Mesenchymal stem cell (in vitro differentiated cells and primary cell): ENCODE data around the gene NSDHL.

ENCODE experiments used
- DNase-seq: peaks from one replicate; pipeline ENCODE4 v3.0.0-alpha.2; 2013
- H2AFZ ChIP-seq: one replicate; pipeline ENCODE4 v1.6.1; 2013; ENCODE audit warnings: low read depth, mild to moderate bottlenecking, control low read depth, inconsistent platforms, low read length, moderate library complexity
- H2AK5ac ChIP-seq: 2 replicates; pipeline ENCODE4 v1.6.1; 2013; ENCODE audit warnings: low read length, moderate library complexity, mild to moderate bottlenecking, inconsistent platforms; ENCODE audit not compliant: severe bottlenecking
- H2BK120ac ChIP-seq: one replicate; pipeline ENCODE4 v1.6.1; 2013; ENCODE audit warnings: low read depth, mild to moderate bottlenecking, inconsistent platforms, low read length, moderate library complexity
- H2BK12ac ChIP-seq, 2 experiments: one replicate each; pipeline ENCODE4 v1.6.1; 2013; ENCODE audit warnings: inconsistent platforms in 2 of 2, low read length in 2 of 2, mild to moderate bottlenecking in 2 of 2, moderate library complexity in 2 of 2, control low read depth in 1 of 2
- H2BK15ac ChIP-seq: one replicate; pipeline ENCODE4 v1.6.1; 2013; ENCODE audit warnings: mild to moderate bottlenecking, low read depth, inconsistent platforms; ENCODE audit not compliant: poor library complexity, severe bottlenecking
- H2BK5ac ChIP-seq: 2 replicates; pipeline ENCODE4 v1.6.1; 2013; ENCODE audit warnings: low read depth, mild to moderate bottlenecking, low read length, control low read depth, inconsistent platforms; ENCODE audit not compliant: poor library complexity, severe bottlenecking
- H3K14ac ChIP-seq, 2 experiments: one replicate each; pipeline ENCODE4 v1.6.1; 2013; ENCODE audit warnings: inconsistent platforms in 2 of 2, low read length in 2 of 2, control low read depth in 1 of 2, mild to moderate bottlenecking in 1 of 2, moderate library complexity in 1 of 2
- H3K18ac ChIP-seq, 2 experiments: one replicate each; pipeline ENCODE4 v1.6.1; 2013; ENCODE audit warnings: inconsistent platforms in 2 of 2, low read length in 2 of 2, control low read depth in 1 of 2, low read depth in 1 of 2, mild to moderate bottlenecking in 1 of 2
- H3K23ac ChIP-seq, 2 experiments: one replicate each; pipeline ENCODE4 v1.6.1; 2013; ENCODE audit warnings: inconsistent platforms in 2 of 2, low read length in 2 of 2, mild to moderate bottlenecking in 2 of 2, moderate library complexity in 2 of 2, control low read depth in 1 of 2
- H3K27ac ChIP-seq: 2 replicates; pipeline ENCODE4 v1.5.1; 2013; ENCODE audit warnings: mild to moderate bottlenecking, moderate library complexity, low read length, control low read depth, inconsistent platforms; ENCODE audit not compliant: poor library complexity, severe bottlenecking
- H3K27me3 ChIP-seq, 2 experiments: 2 replicates each; pipeline versions ENCODE4 v1.6.1 to v1.7.0; 2013; ENCODE audit warnings: low read length in 2 of 2, mild to moderate bottlenecking in 2 of 2, moderate library complexity in 2 of 2, control low read depth in 1 of 2, inconsistent platforms in 1 of 2; ENCODE audit not compliant: control insufficient read depth in 1 of 2, insufficient read depth in 1 of 2
- H3K36me3 ChIP-seq, 2 experiments: 2 replicates each; pipeline versions ENCODE4 v1.6.1 to v1.7.0; 2013; ENCODE audit warnings: low read length in 2 of 2, control low read depth in 1 of 2, inconsistent platforms in 1 of 2, low read depth in 1 of 2, mild to moderate bottlenecking in 1 of 2; ENCODE audit not compliant: insufficient read depth in 2 of 2, control insufficient read depth in 1 of 2
- H3K4ac ChIP-seq, 2 experiments: one replicate each; pipeline ENCODE4 v1.6.1; 2013; ENCODE audit warnings: inconsistent platforms in 2 of 2, low read length in 2 of 2, mild to moderate bottlenecking in 2 of 2, moderate library complexity in 2 of 2, control low read depth in 1 of 2, low read depth in 1 of 2
- H3K4me1 ChIP-seq: 2 replicates; pipeline ENCODE4 v1.6.1; 2013; ENCODE audit warnings: low read depth, low read length, control low read depth; ENCODE audit not compliant: control insufficient read depth, insufficient read depth
- H3K4me2 ChIP-seq: 2 replicates; pipeline ENCODE4 v1.6.1; 2013; ENCODE audit warnings: low read length, mild to moderate bottlenecking, inconsistent platforms; ENCODE audit not compliant: poor library complexity, severe bottlenecking
- H3K4me3 ChIP-seq, 2 experiments: 2 replicates each; pipeline versions ENCODE4 v1.5.1 to v1.7.0; 2013; ENCODE audit warnings: low read length in 2 of 2, mild to moderate bottlenecking in 2 of 2, control low read depth in 1 of 2, low read depth in 1 of 2; ENCODE audit not compliant: insufficient read depth in 1 of 2
- H3K79me1 ChIP-seq: replicated peaks from 2 replicates; pipeline ENCODE4 v1.6.1; 2013; ENCODE audit warnings: mild to moderate bottlenecking, control low read depth, low read length, inconsistent platforms; ENCODE audit not compliant: poor library complexity, severe bottlenecking
- H3K9ac ChIP-seq: 2 replicates; pipeline ENCODE4 v1.7.0; 2013; ENCODE audit warnings: mild to moderate bottlenecking, low read length, moderate library complexity
- H3K9me3 ChIP-seq: 2 replicates; pipeline ENCODE4 v1.7.0; 2013; ENCODE audit warnings: mild to moderate bottlenecking, low read length; ENCODE audit not compliant: control insufficient read depth
- H4K8ac ChIP-seq: one replicate; pipeline ENCODE4 v1.6.1; 2013; ENCODE audit warnings: inconsistent platforms, mild to moderate bottlenecking, low read length, moderate library complexity
- H4K91ac ChIP-seq: one replicate; pipeline ENCODE4 v1.6.1; 2013; ENCODE audit warnings: mild to moderate bottlenecking, low read length, inconsistent platforms
- WGBS: methylation state at CpG from one replicate; pipeline ENCODE4 v1.1.7; 2013; ENCODE audit warnings: mixed read lengths; 5-methylcytosine and 5-hydroxymethylcytosine counted together

NSDHL gene

GRCh38 chrX:152903589-152903988 lies 72.7 kb downstream of the NSDHL start:
- no peak overlapping the region for H2BK12ac ChIP-seq
- no peak overlapping the region for H2AFZ ChIP-seq
- H3K79me1 ChIP-seq: peaks cover 5% of the 10 kb centered on the region
- no peak overlapping the region for H3K4me3 ChIP-seq
- no peak for DNase-seq
- H3K27ac ChIP-seq: no peak overlapping the region
- H3K27me3 ChIP-seq: peaks cover 0 to 66% of the 10 kb centered on the region in 2 experiments
- H4K8ac ChIP-seq: no peak overlapping the region
- H3K4ac ChIP-seq: no peak overlapping the region
- no peak overlapping the region for H2BK15ac ChIP-seq
- no peak overlapping the region for H3K23ac ChIP-seq
- no peak overlapping the region for H2BK5ac ChIP-seq
- WGBS: no CpG with 5 or more reads among the region's 9 CpGs
- H3K4me1 ChIP-seq: peaks cover 38% of the 10 kb centered on the region
- no peak overlapping the region for H2AK5ac ChIP-seq
- H3K9ac ChIP-seq: no peak overlapping the region
- H3K4me2 ChIP-seq: no peak overlapping the region
- peak overlapping the region in 1 of 2 experiments; percentile 33 for H3K18ac ChIP-seq
- no peaks in the 10 kb centered on the region for H3K9me3 ChIP-seq
- no peak overlapping the region for H3K14ac ChIP-seq
- no peak overlapping the region for H2BK120ac ChIP-seq
- peaks cover 0 to 4% of the 10 kb centered on the region in 2 experiments for H3K36me3 ChIP-seq
- no peak overlapping the region for H4K91ac ChIP-seq

- peak overlapping the region in 1 of 2 experiments; percentile 54 for H2BK12ac ChIP-seq
- H3K27ac ChIP-seq: no peak overlapping the region
- peak overlapping the region in 1 of 2 experiments; percentile 28 for H3K14ac ChIP-seq
- H3K23ac ChIP-seq: no peak overlapping the region
- peak overlapping the region; percentile 39 for H3K4me2 ChIP-seq
- peak overlapping the region; percentile 77 for H4K8ac ChIP-seq
- H3K18ac ChIP-seq: peak overlapping the region; percentile 21 to 49
- no peak overlapping the region for H3K9ac ChIP-seq
- no peak overlapping the region for H2BK15ac ChIP-seq
- 22% methylated on average over 15 of the region's 20 CpGs for WGBS
- no peak overlapping the region for H3K4ac ChIP-seq
- peaks cover 5% of the 10 kb centered on the region for H3K79me1 ChIP-seq
- no peaks in the 10 kb centered on the region for H3K9me3 ChIP-seq
- no peak overlapping the region for H2AFZ ChIP-seq
- H3K27me3 ChIP-seq: peaks cover 0 to 57% of the 10 kb centered on the region in 2 experiments
- no peak overlapping the region for H2AK5ac ChIP-seq
- DNase-seq: peak; percentile 74
- H3K4me1 ChIP-seq: peaks cover 32% of the 10 kb centered on the region
- H2BK120ac ChIP-seq: peak overlapping the region; percentile 19
- peak overlapping the region; percentile 39 for H4K91ac ChIP-seq
- H3K36me3 ChIP-seq: no peaks in the 10 kb centered on the region
- H2BK5ac ChIP-seq: no peak overlapping the region
- no peak overlapping the region for H3K4me3 ChIP-seq
These were observed 73.6 kb downstream of the NSDHL start for GRCh38 chrX:152904151-152905080.

DNA sequence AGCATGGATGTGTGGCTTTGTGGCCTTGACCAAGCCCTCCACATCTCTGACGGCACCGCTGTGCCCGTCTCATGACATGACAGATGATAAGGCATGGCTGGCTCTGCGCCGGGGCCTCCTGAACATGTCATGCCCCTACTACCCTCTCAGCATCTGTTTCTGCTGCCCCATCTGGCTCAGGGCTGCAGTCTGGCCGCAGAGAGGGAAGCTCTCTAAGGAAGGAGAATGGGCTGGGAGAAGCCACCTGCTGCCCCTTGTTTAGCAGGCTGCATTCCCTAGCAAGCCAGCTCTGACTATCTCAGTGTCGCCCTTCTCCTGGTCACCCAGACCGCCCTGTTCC lies 74.2 kb downstream of the NSDHL start:
- H3K18ac ChIP-seq: no peak overlapping the region
- H2BK15ac ChIP-seq: no peak overlapping the region
- H3K27me3 ChIP-seq: peaks cover 0 to 51% of the 10 kb centered on the region in 2 experiments
- peaks cover 29% of the 10 kb centered on the region for H3K4me1 ChIP-seq
- peak overlapping the region; percentile 27 for H4K91ac ChIP-seq
- H2BK12ac ChIP-seq: peak overlapping the region in 1 of 2 experiments; percentile 54
- WGBS: 89% methylated on average over 4 of the region's 8 CpGs
- H2BK5ac ChIP-seq: no peak overlapping the region
- no peaks in the 10 kb centered on the region for H3K9me3 ChIP-seq
- no peak overlapping the region for H3K9ac ChIP-seq
- no peak overlapping the region for H2AK5ac ChIP-seq
- H3K4ac ChIP-seq: no peak overlapping the region
- no peak overlapping the region for H2AFZ ChIP-seq
- no peak overlapping the region for H3K14ac ChIP-seq
- no peak overlapping the region for H3K4me3 ChIP-seq
- peaks cover 5% of the 10 kb centered on the region for H3K79me1 ChIP-seq
- no peak overlapping the region for H4K8ac ChIP-seq
- no peaks in the 10 kb centered on the region for H3K36me3 ChIP-seq
- H3K4me2 ChIP-seq: no peak overlapping the region
- H3K23ac ChIP-seq: no peak overlapping the region
- no peak for DNase-seq
- H3K27ac ChIP-seq: no peak overlapping the region
- no peak overlapping the region for H2BK120ac ChIP-seq

GRCh38 chrX:152907084-152907651 lies 76.3 kb downstream of the NSDHL start:
- Histone ChIP-seq H4K91ac (no peak overlapping the region), H2BK12ac (peak overlapping the region in 1 of 2 experiments; percentile 64), H2AK5ac (no peak overlapping the region), H3K4me1 (peaks cover 20% of the 10 kb centered on the region), H2BK15ac (no peak overlapping the region), H3K79me1 (peaks cover 4% of the 10 kb centered on the region), H3K36me3 (peaks cover 0 to 4% of the 10 kb centered on the region in 2 experiments), H2BK120ac (no peak overlapping the region), H3K14ac (peak overlapping the region in 1 of 2 experiments; percentile 44), H2BK5ac (no peak overlapping the region), H3K4me2 (peak overlapping the region; percentile 29), H3K23ac (no peak overlapping the region), H4K8ac (peak overlapping the region; percentile 77), H3K4me3 (no peak overlapping the region), H3K4ac (no peak overlapping the region), H3K18ac (no peak overlapping the region), H3K9ac (no peak overlapping the region), H2AFZ (peak overlapping the region; percentile 18), H3K9me3 (no peaks in the 10 kb centered on the region), H3K27me3 (peaks cover 0 to 46% of the 10 kb centered on the region in 2 experiments), H3K27ac (no peak overlapping the region)
- WGBS: 26% methylated on average over 12 of the region's 17 CpGs
- DNase-seq: peak; percentile 88
